B cell (primary cell): ENCODE results near the gene SPPL2B. TPM values are rescaled to one million over a fixed set of nuclear protein-coding genes. Genes with fewer than 3 reads are reported as not detected.

Source experiments
- ATAC-seq: fragments of 200-7000 bp; cut with Tn5 transposase; one replicate; pipeline ENCODE4 v1.10.0; 2021; ENCODE audit warnings: low read depth, mild to moderate bottlenecking, moderate number of reproducible peaks, moderate library complexity
- CTCF ChIA-PET: fragments of 350-600 bp; sonication (Branson Sonifier 250); formaldehyde crosslinking; loops from one replicate; lab custom pipeline; 2021; ENCODE audit warnings: antibody characterized with exemption, inconsistent platforms; lab: Charles Lee
- POLR2A ChIA-PET: fragments of 350-600 bp; sonication (Branson Sonifier 250); formaldehyde crosslinking; loops from one replicate; lab custom pipeline; 2021; ENCODE audit warnings: antibody characterized with exemption; lab: Charles Lee
- DNase-seq: peaks from one replicate; pipeline ENCODE4 v3.0.0; 2013
- H2AFZ ChIP-seq: 2 replicates; pipeline ENCODE4 v1.6.1; 2012; ENCODE audit warnings: mild to moderate bottlenecking, low read depth, low read length; ENCODE audit not compliant: insufficient read depth, poor library complexity, severe bottlenecking
- H3K27ac ChIP-seq, 2 donors: 1 replicate in 1 of 2; 2 replicates in 1 of 2; pipeline ENCODE4 v1.5.1; 2012 to 2013; ENCODE audit warnings: low read length in 2 of 2, mild to moderate bottlenecking in 2 of 2, moderate library complexity in 1 of 2
- H3K27me3 ChIP-seq, 4 experiments: fragments of 200-600 bp in 1 of 4; sonication (generic) in 1 of 4; replicated peaks in 1 of 4; 1 replicate in 2 of 4; 2 replicates in 2 of 4; pipeline versions ENCODE4 v1.6.1 to v1.7.0; 2013 to 2016; ENCODE audit warnings: low read length in 3 of 4, mild to moderate bottlenecking in 2 of 4, mixed read lengths in 1 of 4, moderate library complexity in 1 of 4; ENCODE audit not compliant: insufficient read depth in 4 of 4, control insufficient read depth in 3 of 4; ENCODE audit errors: control extremely low read depth in 1 of 4
- H3K36me3 ChIP-seq, 2 experiments: replicated peaks in 1 of 2; 1 replicate in 1 of 2; 2 replicates in 1 of 2; pipeline versions ENCODE4 v1.6.1 to v1.7.1; 2013; ENCODE audit warnings: low read length in 1 of 2; ENCODE audit not compliant: insufficient read depth in 2 of 2, control insufficient read depth in 1 of 2; ENCODE audit errors: control extremely low read depth in 1 of 2, extremely low read depth in 1 of 2
- H3K4me1 ChIP-seq, 2 donors: fragments of 200-600 bp in 1 of 2; sonication (generic) in 1 of 2; 1 replicate in 1 of 2; 2 replicates in 1 of 2; pipeline versions ENCODE4 v1.5.1 to v1.6.1; 2013 to 2017; ENCODE audit warnings: low read length in 2 of 2; ENCODE audit not compliant: control insufficient read depth in 2 of 2, insufficient read depth in 2 of 2
- H3K4me2 ChIP-seq: replicated peaks from 2 replicates; pipeline ENCODE3; 2012; ENCODE audit warnings: mild to moderate bottlenecking, low read depth, low read length; ENCODE audit not compliant: poor library complexity, severe bottlenecking
- H3K4me3 ChIP-seq, 5 experiments: fragments of 200-600 bp in 1 of 5; sonication (generic) in 1 of 5; 1 replicate in 3 of 5; 2 replicates in 2 of 5; pipeline versions ENCODE4 v1.5.1 to v1.7.0; 2011 to 2016; ENCODE audit warnings: low read length in 4 of 5, mild to moderate bottlenecking in 4 of 5, low read depth in 2 of 5, control low read depth in 1 of 5, moderate library complexity in 1 of 5; ENCODE audit not compliant: insufficient read depth in 1 of 5; ENCODE audit errors: control extremely low read depth in 1 of 5, extremely low read depth in 1 of 5
- H3K79me2 ChIP-seq: fragments of 200-600 bp; sonication (generic); one replicate; pipeline ENCODE4 v1.6.0; 2016; ENCODE audit warnings: low read length; ENCODE audit not compliant: control insufficient read depth, insufficient read depth
- H3K9ac ChIP-seq: fragments of 200-600 bp; sonication (generic); 2 replicates; pipeline ENCODE4 v1.6.1; 2017; ENCODE audit warnings: mild to moderate bottlenecking, low read length, moderate library complexity
- H3K9me3 ChIP-seq, 3 donors: one replicate each; pipeline versions ENCODE4 v1.6.1 to v1.7.1; 2013; ENCODE audit warnings: low read length in 2 of 3; ENCODE audit not compliant: control insufficient read depth in 2 of 3, insufficient read depth in 1 of 3; ENCODE audit errors: control extremely low read depth in 1 of 3
- H4K20me1 ChIP-seq: 2 replicates; pipeline ENCODE4 v1.6.0; 2012; ENCODE audit warnings: mild to moderate bottlenecking, low read length; ENCODE audit not compliant: insufficient read depth, control insufficient read depth, poor library complexity, severe bottlenecking
- H3K27ac Mint-ChIP-seq: one replicate; pipeline ENCODE4 v1.8.0; 2021; ENCODE audit warnings: mixed read lengths
- H3K27me3 Mint-ChIP-seq: one replicate; pipeline ENCODE4 v1.8.0; 2021; ENCODE audit warnings: mixed read lengths
- H3K4me1 Mint-ChIP-seq: one replicate; pipeline ENCODE4 v1.8.0; 2021; ENCODE audit warnings: mixed read lengths
- H3K4me3 Mint-ChIP-seq: one replicate; pipeline ENCODE4 v1.8.0; 2021; ENCODE audit warnings: mixed read lengths
- H3K9me3 Mint-ChIP-seq: one replicate; pipeline ENCODE4 v1.8.0; 2022; ENCODE audit warnings: mixed read lengths; ENCODE audit not compliant: insufficient read depth
- EZH2 ChIP-seq: IDR thresholded peaks from 2 replicates; pipeline ENCODE4 v1.6.1; 2012; ENCODE audit warnings: borderline replicate concordance, low read depth, mild to moderate bottlenecking, moderate library complexity, low read length; ENCODE audit not compliant: insufficient read depth, poor library complexity, severe bottlenecking
- WGBS: methylation state at CpG from one replicate; pipeline ENCODE4 v1.1.5; 2013; ENCODE audit warnings: missing lambda C conversion rate; ENCODE audit not compliant: insufficient coverage; 5-methylcytosine and 5-hydroxymethylcytosine counted together
- intact Hi-C: fragments of 100-400 bp; cut with micrococcal nuclease; formaldehyde crosslinking; loops from one replicate; pipeline ENCODE4 v1.10.0; 2022
- polyA plus RNA-seq: library from polyadenylated mRNA; depleted of rRNA; stranded (reverse); fragments of >200 nt; gene quantifications from 2 replicates; pipeline ENCODE4 v1.2.3, GENCODE V29; 2012
- total RNA-seq, 2 donors: library from RNA; stranded (reverse); fragments of 120-200 nt in 1 of 2; gene quantifications; 1 replicate in 1 of 2; 2 replicates in 1 of 2; pipeline versions ENCODE4 v1.2.3 to v1.2.4, GENCODE V29; 2013 to 2022
- TF ChIP-seq, protein P1 (sequence below): fragments of 200-600 bp; IDR thresholded peaks from one replicate; pipeline ENCODE4 v1.8.0; 2022; ENCODE audit warnings: antibody characterized with exemption, mild to moderate bottlenecking

SPPL2B gene
- total and polyA plus RNA-seq, 2 donors (not counting 1 experiment from before 2014, with no cell fraction given), result 415 to 479 TPM

DNA sequence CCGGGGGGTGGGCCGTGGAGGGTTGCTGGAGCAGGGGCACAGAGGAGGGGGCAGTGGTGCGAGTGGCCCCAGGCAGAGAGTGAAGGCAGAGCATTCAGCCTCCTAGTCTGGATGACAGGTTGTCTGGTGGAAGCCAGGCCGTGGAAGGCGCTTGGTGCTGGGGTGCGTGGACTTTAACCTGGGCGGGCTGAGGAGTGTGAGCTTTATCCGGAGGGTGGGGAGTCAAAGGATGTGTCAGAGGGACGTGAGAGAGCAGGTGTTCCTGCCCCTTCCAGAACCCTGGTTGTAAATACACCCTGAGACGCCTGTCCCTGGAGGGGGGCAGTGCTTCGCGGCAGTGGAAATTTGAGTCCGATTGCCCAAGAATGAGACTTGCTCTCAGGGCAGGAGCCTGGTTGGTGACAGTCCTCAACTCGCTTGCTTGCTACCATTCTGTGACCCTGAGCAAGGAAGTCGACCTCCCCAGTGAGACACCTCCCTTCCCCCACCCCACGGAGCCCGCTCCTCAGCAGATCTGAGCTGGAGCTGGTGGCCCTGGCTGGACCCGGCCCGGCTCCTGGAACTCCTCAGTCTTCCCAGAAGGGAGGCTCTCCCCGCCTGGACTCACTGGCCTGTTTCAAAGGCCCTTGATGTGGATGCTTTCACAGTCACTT, 2.3 kb downstream of the SPPL2B start:
- Histone ChIP-seq H3K27me3 (no peaks in the 10 kb centered on the region), H3K4me1 (peaks cover 68 to 78% of the 10 kb centered on the region in 2 donors), H3K4me3 (peak overlapping the region in 1 of 5 experiments; percentile 27), H3K9ac (no peak overlapping the region), H3K9me3 (peaks cover 0 to 11% (median 0%) of the 10 kb centered on the region in 3 donors), H3K27ac (peak overlapping the region; percentile 91 to 97), H3K4me2 (peak overlapping the region; percentile 94), H3K79me2 (peaks cover 97% of the 10 kb centered on the region), H2AFZ (no peak overlapping the region), H3K36me3 (peaks cover 0 to 21% of the 10 kb centered on the region in 2 experiments), H4K20me1 (peaks cover 16% of the 10 kb centered on the region)
- TF ChIP-seq EZH2, result no peak
- TF ChIP-seq, protein P1, sequence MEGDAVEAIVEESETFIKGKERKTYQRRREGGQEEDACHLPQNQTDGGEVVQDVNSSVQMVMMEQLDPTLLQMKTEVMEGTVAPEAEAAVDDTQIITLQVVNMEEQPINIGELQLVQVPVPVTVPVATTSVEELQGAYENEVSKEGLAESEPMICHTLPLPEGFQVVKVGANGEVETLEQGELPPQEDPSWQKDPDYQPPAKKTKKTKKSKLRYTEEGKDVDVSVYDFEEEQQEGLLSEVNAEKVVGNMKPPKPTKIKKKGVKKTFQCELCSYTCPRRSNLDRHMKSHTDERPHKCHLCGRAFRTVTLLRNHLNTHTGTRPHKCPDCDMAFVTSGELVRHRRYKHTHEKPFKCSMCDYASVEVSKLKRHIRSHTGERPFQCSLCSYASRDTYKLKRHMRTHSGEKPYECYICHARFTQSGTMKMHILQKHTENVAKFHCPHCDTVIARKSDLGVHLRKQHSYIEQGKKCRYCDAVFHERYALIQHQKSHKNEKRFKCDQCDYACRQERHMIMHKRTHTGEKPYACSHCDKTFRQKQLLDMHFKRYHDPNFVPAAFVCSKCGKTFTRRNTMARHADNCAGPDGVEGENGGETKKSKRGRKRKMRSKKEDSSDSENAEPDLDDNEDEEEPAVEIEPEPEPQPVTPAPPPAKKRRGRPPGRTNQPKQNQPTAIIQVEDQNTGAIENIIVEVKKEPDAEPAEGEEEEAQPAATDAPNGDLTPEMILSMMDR, result no peak
- Mint-ChIP-seq H3K9me3 (peaks cover 2% of the 10 kb centered on the region), H3K27ac (peak overlapping the region; percentile 99), H3K4me3 (peak overlapping the region; percentile 87), H3K4me1 (peaks cover 75% of the 10 kb centered on the region), H3K27me3 (no peaks in the 10 kb centered on the region)
- WGBS, result 60% methylated on average over 19 of the region's 20 CpGs
- DNase-seq, result no peak
- CTCF ChIA-PET, result interaction anchor here (0.6 to 1.6 kb wide), 3 partner anchors 20 to 61 kb away, joined by 3 to 4 read pairs (median 4); no protein-coding TSS in a partner anchor
- ATAC-seq, result no peak
- POLR2A ChIA-PET, result interaction anchor here (0.6 to 2.2 kb wide), 5 partner anchors 15 to 34 kb away, joined by 3 to 8 read pairs (median 4); no protein-coding TSS in a partner anchor
- intact Hi-C loops, result no loop called here
